ENCODE results near the gene RHOV.

The RHOV gene, protein sequence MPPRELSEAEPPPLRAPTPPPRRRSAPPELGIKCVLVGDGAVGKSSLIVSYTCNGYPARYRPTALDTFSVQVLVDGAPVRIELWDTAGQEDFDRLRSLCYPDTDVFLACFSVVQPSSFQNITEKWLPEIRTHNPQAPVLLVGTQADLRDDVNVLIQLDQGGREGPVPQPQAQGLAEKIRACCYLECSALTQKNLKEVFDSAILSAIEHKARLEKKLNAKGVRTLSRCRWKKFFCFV

DNA sequence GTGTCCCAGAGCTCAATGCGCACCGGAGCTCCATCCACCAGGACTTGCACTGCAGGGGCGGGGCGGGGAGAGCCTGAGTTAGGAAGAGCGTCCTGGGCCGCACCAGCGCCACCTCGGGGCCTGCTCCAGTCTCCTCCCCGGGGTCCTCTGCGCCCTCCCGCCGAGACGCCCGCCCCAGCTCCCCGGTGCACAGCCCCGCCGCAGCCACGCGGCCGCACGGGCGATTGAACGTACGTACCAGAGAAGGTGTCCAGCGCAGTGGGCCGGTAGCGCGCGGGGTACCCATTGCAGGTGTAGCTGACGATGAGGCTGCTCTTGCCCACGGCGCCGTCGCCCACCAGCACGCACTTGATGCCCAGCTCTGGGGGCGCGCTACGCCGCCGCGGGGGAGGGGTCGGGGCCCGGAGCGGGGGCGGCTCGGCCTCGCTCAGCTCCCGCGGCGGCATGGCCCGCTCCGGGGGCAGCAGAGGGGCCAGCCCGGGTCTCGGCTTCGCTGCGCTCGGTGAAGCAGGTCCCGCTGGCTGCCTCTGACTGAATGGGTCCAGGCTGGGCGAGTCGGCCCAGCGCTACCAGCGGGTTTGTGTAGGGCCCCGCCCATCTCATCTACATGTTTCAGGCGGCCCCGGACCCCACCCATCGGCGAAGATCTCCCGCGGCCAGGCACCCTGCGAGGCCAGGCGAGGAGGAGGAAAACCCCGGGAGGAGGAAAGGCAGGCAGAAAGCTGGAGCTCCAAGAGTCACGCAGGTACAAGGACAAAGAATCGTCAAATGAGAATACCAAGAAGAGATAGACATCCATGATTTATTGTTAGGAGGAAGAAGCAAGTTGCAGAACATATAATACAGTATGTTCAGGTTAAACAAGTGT lies at the start of gene RHOV:
Gene RHOV, minus strand, starts transcription at position 541 of the 868 bp plus-strand sequence. Its CDS starts 95 bp downstream, at position 446.
- peak; percentile 61 for DNase-seq (ENCODE audit: low spot score)

DNA sequence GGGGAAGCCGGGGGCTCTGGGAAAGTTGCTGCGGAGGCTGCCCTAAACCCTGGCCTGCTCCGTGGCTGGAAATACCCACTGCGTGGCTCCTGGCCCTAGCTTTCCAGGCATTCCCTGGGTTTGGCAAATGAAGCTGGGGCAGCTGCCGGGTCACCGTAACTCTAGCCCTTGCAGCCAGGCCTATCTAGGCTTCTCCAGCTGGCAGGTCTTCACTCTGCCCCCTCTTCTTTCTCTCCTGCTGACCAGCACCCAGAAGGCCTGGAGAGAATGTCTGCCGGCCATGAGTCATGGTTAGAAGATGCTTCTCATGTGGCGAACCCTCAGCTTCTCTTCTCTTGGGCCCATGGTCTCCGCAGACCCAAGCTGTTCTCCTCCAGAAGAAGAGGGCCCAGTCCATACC lies 49.5 kb upstream of the RHOV start:
- no peak for DNase-seq (ENCODE audit: low spot score)

DNA sequence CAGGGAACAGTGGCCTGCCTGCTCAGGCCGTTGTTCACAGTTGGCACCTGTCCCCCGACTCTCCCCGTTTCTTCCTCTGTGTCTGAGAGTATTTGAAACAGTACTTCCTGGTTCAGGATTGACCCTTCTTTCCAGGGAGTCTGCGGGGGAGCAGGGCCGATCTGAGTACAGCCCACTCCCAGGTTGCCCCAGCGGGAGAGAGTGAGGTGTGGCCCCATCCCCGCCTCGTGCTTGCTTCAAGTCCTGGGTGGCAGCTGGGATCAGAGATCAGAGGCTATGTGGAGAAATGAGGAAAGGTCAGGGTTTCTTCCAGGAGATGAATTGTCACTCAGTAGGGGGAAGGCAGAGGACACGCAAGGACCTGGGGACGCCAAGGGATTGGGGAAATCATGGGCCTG lies 48.6 kb upstream of the RHOV start:
- DNase-seq (ENCODE audit: low spot score), result no peak

DNA sequence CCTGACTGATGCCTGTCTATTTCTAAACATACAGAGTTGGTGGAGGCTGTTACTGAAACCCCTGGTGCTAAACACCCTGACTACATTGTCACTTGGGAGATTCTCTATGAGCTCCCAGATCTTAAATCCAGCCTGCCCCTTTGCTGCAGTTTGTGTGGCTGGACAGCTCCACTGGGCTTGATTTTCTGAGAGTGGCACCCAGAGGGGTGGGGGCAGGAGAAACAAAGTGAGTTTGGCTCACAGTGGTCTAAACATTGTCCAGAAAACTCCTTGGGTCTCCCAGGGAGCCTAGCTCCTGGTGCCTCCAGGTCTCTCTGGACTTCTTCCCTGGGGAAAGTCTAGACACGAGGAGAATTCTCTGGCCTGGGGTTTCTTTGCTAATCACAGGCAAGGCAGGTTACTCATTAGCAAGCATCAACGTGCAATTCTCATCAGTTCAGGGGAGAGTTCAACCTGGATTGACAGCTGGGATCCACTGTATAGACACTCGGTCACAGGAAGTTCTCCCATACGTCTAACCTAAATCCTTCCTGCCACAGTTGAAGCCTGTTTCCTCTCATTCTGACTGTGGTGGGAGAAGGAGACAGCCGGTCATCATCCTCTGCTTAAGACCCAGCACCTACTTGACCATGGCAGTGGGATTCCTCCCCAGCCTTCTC lies 48.0 kb upstream of the RHOV start:
- no peak for DNase-seq (ENCODE audit: low spot score)

DNA sequence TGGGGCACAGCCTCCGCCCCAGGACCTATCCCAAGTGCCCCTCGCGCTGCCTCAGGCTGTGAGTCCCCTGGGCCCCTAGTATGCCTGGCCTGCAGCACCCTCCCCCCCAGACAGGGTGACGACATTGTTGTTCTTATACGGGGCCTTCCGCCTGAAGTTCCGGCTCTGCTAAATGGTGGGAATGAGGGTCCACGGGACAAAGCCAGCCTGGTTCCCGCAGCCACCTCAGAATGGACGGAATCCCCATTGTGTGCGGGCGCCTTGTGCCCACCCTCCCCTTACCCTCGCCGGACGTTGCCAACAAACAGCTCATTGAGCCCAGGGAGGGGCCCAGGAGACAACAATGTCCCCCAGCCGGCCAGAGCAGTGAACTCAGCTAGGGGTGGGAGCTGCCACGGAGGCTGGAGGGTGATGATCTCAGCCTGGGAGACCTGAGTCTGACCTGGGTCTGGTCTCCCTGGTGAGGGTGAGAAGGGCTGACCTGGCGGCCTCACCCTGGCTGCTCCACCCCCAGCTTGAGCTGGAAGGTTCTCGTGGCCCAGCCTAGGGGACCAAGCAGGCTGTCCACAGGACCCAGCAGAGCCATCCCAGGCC lies 44.9 kb upstream of the RHOV start:
- no peak for DNase-seq (ENCODE audit: low spot score)

DNA sequence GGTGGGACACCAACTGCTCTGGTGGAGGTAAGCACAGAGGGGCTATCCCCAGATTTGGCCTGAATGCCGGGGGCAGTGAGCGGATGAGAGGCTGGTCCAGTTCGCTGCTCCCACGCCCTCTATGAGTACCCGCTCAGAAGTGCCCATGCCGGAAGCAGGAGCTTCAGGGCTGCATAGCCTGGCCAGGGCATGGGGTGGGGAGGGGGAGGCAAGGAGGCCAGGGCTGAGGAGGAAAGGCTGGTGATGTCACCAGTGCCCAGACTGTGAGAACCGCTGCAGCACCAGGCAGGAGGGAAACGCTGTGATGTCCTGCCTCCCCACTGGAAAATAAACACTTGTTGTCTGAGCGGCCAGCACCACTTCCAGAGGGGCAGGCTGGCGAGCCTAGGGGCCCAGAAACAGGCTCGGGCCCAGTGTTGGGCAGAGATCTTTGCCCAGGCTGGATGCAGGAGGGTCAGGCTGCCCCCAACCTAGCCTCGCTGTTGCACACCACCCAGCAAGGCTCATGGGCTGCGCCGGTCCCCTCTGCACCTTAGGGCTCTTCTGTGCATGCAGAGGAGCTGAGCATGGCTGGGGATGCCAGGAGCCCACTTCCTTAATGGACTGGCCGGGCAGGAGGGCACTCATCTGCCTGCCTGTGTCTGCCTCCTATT lies 44.2 kb upstream of the RHOV start:
- no peak for DNase-seq (ENCODE audit: low spot score)

DNA sequence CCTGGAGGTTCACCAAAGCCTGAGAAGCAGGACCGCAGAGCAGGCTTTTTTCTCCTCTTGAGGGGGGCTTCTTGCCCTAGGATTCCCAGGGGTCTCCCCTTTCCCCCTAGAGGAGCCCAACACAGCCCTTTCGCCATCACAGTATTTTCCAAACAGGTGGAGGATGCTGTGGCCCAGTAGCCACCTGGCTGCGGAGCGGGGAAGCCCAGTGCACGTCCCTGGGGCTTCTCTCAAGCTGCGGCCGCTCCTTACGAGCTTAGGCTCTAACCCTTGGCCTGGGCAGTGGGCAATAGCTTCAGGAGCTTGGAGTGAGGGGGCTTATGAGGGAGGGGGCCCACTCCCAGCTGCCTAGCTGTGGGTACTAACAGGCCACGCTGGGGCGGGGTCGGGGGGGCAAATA lies 43.6 kb upstream of the RHOV start:
- no peak for DNase-seq (ENCODE audit: low spot score)

DNA sequence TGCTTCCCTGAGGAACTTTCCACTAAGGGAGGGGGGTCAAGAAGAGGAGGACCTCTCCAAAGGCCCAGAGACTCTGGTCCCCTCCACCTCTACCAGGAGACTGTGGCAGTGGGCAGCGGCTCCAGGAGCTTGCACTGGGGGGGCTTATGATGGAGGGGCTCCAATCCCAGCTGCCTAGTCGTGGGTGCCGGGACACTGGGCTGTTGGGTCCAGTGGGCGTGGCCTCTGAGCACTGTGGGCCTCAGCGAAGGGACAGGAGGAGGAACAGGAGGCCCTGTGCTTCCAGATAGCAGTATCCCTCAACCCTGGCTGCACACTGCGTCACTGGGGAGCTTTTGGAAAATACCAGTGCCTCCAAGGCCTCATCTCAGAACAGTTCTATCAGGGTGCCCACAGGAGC lies 41.6 kb upstream of the RHOV start:
- DNase-seq (ENCODE audit: low spot score), result no peak

DNA sequence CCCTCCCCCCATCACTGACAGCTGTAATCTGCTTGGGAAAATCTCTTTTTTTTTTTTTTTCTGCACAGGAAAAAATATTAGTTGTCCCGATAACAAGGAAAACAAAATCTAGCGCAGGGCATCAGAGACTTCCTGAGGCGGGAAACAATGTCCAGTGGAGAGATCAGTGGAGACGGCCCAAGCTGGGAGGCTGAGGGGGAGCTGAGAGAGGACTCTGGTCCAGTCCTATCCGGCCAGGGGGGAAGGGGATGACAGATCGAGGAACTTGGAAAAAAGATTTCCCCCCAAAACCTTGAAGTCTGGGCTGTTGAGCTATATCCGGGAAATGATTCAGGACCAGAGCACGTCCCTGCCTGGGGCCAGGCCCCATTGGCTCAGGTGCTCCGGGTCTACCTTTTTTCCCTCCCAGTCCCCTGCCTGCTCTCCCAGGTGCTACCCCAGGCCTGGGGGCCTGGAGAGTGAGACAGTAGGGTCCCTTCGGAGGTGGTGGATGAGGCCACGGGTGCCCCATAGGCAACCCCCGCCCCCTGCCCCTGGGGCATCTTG lies 41.2 kb upstream of the RHOV start:
- DNase-seq (ENCODE audit: low spot score), result no peak

DNA sequence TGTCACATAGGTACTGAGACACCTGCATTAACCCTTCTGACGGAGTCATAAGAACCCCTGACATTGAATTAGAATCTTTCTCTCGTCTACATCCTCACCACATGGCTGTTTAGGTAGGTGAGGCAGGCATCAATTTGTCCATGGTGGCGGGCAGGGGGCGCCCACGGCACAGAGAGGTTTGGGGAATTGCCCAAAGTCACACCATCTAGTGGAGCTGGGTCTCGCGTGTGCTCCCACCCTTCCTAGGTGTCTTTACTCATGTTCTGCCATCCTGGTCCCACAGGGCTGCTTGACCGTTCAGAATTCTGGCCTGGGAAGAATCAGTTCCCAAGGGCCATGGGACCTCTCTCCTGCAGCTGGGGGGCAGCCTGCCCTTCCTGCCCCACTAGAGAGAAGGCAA lies 40.5 kb upstream of the RHOV start:
- no peak for DNase-seq (ENCODE audit: low spot score)

DNA sequence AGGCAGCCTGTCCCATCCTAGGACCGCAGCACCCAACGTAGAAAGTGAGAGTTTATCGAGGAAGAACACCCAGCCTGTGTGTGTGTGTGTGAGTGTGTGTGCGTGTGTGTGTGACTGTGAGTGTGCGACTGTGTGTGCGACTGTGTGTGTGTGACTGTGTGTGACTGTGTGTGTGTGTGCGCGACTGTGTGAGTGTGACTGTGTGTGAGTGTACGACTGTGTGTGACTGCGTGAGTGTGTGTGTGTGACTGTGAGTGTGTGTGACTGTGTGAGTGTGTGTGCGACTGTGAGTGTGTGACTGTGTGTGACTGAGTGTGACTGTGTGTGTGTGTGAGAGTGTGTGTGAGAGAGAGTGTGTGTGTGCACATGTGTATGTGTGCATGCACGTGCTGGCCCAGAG lies 40.0 kb upstream of the RHOV start:
- DNase-seq (ENCODE audit: low spot score), result no peak

DNA sequence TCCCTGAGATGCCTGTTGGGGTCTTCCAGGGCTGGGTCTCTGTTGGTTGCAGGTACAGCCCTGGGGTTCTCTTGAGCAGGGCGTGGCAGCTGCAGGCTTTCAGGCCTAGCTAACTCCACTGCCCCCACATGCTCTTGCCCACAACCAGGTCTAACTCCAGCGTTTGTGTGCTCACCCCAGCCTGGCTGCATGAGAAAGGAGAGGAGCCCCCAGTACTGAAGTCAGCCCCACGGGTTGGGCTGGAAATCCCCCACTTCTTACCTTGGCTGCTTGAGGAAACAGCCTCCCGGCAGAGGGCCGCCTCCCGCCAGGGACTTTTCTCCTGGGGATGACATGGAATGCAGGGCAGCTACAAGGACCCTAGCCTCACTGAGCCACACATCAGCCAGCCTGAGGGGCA lies 38.4 kb upstream of the RHOV start:
- DNase-seq (ENCODE audit: low spot score), result no peak

DNA sequence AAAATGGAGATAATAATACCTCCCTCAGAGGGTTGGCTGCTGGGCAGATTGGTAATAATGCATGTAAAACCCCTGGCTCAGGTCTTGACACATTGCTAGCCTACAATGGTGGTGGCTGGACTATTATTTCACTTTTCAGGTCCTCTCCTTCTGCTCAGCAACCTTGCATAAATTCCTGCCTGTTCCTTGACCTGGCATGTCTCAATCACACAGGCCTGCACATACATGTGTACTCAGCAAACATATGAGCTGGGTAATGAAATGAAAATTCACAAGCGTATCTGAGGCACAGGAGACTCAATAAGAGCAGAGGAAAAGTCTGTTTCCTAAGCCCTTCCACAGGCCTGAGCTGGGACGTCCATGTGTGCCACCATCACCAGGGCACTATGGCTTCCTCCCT lies 37.7 kb upstream of the RHOV start:
- no peak for DNase-seq (ENCODE audit: low spot score)

DNA sequence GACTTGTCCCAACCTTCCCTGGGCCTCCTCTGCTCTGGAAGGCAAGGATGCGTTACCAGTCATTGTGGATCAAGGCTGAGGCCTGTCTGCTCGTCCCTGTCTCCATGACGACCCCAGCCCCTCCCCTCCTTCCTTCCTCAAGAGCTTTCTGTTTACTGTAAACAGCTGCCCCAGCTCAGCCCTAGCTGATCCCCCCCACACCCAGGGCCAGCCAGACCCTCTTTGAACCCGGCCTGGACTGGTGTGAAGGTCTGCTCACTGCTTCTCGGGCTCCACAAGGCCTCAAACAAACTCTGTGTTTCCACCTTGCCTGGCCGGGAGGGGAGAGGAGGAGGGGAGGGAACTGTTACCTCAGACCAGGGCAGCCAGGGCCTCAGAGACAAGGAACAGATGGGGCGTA lies 37.1 kb upstream of the RHOV start:
- no peak for DNase-seq (ENCODE audit: low spot score)

DNA sequence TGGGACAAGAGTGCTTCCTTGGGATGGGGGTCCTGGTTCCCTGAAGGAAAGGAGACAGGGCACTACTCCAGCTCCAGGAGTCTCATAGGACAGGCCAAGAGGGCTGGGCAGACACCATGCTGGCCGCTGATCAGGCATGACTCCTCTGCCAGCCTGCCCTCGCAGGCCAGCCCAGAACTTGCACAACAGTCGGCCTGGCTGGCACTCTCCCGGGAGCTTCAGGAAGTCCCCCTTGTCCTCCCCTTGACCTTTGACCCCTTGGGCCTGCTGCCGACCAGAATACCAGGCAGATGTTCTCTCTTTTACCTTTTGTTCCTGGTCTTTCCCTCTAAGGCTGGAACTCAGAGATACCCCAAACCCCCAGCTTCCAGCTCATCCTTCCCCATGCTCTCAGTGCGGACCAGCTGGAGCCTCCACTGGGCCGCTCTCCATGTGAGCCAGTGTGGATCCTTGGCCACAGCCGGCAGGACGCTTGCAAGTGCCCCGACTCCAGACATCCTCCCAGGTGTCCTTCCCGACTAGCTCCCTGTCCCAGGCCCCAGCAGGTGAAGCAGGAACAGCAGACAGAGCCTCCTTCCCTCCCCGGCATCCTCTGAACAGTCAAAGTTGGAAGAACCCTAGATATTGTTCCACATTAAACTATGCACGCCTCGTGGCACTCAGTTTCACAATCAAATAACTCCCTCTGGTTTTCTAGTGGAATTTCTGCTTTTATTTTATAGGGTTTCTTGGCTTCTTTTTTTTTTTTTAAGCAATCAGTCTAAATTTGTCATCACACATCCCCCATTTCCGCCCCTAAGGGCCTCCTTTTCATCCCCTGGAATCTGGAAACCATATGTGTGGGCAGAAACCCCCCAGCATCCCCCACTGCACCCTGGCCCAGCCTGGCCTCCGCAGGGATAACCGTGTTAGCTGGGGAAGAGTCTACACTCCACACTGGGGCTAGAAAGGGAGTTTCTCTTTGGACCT lies 35.9 kb upstream of the RHOV start:
- DNase-seq (ENCODE audit: low spot score), result no peak

DNA sequence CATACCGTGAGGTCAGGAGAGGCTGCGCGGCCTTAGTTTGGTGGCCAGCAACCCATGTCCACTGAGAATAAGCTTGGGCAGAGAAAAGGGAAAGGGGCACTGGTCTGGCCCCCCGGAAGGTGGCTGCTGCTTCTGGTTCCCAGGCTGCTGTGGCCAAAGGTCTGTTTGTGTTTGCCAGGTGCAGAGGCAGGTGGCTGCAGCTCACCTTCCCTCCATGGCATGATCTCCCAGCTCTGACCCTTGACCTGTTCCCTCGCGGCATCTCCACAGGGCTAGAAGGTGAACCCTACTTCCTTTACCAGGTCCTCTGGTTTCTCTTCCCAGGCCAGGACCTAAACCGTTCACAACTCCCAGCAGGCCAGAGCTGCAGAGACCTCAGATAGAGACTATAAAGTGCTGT lies 34.1 kb upstream of the RHOV start:
- DNase-seq (ENCODE audit: low spot score), result no peak

DNA sequence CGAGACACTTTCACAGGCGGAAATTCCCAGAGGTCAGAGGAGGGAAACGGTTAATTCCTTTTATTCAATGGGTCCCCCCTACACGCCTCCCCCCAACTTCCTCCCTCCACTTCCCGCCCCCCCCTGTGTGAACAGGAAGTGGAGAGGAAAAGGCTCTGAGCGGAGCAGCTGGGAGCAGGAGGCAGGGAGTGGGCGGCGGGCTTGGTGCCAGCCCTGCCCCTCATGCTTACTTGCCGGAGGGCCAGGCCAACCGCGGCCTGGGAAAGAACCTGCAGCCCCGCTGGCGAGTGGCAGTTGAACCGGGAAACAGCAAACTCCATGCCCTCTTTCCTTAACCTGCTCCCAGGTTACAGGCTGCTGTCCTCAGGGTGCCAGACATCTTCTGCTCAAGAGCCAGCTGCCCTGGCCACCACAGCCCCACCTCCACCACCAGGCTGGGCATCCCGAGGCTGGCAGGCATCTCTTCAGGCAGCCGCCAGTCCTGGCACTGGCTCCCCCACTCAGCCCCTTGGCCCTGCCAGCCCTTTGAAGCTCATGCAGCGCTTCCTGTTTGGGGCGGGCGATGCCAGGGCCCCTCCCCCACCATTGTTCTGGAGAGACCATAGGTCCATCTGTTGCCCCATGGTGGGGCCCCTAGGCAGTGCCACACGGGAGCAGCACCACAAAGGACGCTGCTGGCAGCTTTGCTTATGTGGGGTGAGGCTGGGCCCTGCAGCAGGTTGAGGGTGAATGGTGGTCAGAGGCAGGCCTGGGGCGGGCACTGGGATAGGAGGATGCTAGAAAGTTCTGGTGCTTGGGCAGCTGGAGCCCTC lies 33.2 kb upstream of the RHOV start:
- no peak for DNase-seq (ENCODE audit: low spot score)

DNA sequence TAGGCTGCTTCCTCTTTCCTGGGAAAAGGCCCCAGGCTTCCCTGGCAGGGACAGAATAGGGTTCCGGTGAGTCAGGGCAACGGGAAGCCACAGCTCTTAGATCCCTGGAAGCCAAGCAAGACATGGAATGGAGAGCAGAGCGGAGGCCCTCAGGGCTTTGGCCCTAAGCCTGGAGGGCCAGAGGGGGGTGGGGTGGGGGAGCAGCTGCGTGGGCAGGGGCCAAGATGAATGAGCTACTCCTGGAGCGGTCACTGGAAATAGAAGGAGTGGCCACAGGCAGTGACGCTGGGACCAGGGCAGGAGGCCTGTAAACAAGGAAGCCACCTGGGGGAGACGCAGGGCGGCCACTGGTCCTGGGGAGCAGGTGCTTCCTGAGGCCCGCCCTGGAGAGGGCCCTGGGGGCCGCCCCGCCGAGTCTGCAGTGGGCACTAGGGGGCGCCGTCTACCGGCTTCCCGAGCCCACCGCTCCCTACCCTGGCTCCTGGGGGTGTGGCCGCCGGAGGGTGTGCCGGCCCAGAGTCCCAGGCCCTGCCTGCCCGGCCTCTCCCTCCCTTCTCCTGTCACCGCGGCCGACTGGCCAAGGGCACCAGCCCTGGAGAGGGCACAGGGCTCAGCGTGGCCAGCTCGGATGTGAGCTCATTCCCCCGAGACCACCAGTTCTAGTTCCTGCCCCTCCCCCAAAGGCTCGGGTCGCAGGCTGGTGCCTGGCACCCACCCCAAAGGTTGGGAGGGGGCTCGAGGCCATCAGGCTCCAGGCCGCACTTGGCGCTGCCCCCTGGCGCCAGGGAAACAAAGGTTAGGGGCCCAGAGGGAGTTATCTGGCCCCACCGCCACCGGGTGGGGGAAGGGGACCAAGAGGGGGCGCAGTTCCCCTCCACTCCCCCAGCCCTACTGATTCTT lies 32.3 kb upstream of the RHOV start:
- peak; percentile 87 for DNase-seq (ENCODE audit: low spot score)

Measured in AG08396 (cell line).